ENCODE data around the gene ADSS1.
"Not testable (repeated sequence)": the region's sequence is repeated elsewhere in the genome, so short reads cannot be mapped to it uniquely, and the experiment has no call there.

The ADSS1 gene

GRCh38 chr14:104728631-104729030 lies 4.6 kb downstream of the ADSS1 start:
- DNase-seq (ENCODE audit: extremely low read depth, low read depth): no peak

GRCh38 chr14:104729176-104729834 lies 5.3 kb downstream of the ADSS1 start:
- DNase-seq (ENCODE audit: extremely low read depth, low read depth): not testable (repeated sequence)

More at GRCh38 chr14:104728631-104729030, 4.6 kb downstream of the ADSS1 start:
- no peak for TF ChIP-seq CTCF (IDR thresholded peaks at IDR 0.05; ENCODE audit: low read depth, low read length)

- TF ChIP-seq CTCF (IDR thresholded peaks at IDR 0.05; ENCODE audit: low read depth, low read length): no peak
- DNase-seq (ENCODE audit: extremely low read depth, low read depth): no peak
These were observed 5.8 kb downstream of the ADSS1 start for GRCh38 chr14:104729835-104730181.

GRCh38 chr14:104730487-104730886 lies 6.5 kb downstream of the ADSS1 start:
- DNase-seq (ENCODE audit: extremely low read depth, low read depth): no peak
- no peak for TF ChIP-seq CTCF (IDR thresholded peaks at IDR 0.05; ENCODE audit: low read depth, low read length)

- no peak for DNase-seq (ENCODE audit: extremely low read depth, low read depth)
- TF ChIP-seq CTCF (IDR thresholded peaks at IDR 0.05; ENCODE audit: low read depth, low read length): peak; percentile 24
These were observed 7.6 kb downstream of the ADSS1 start for GRCh38 chr14:104731320-104732294.

GRCh38 chr14:104732355-104732804 lies 8.4 kb downstream of the ADSS1 start:
- no peak for DNase-seq (ENCODE audit: extremely low read depth, low read depth)

More at GRCh38 chr14:104732355-104732804, 8.4 kb downstream of the ADSS1 start:
- no peak for TF ChIP-seq CTCF (IDR thresholded peaks at IDR 0.05; ENCODE audit: low read depth, low read length)
